Heart right ventricle (tissue), 16 donors: ENCODE measurements around the gene TSPAN17. TPM values are rescaled to one million over a fixed set of nuclear protein-coding genes. Genes with fewer than 3 reads are reported as not detected.

Source experiments
- ATAC-seq, 8 donors: fragments of 200-7000 bp; cut with Tn5 transposase; one replicate each; pipeline ENCODE4 v1.9.1; 2020; ENCODE audit warnings: mild to moderate bottlenecking in 8 of 8, moderate library complexity in 8 of 8, moderate number of reproducible peaks in 1 of 8
- DNase-seq, 2 donors: peaks; one replicate each; pipeline ENCODE4 v3.0.0-alpha.2; 2020
- H3K27ac ChIP-seq, 10 donors: fragments of 200-600 bp; sonication (generic) in 2 of 10; one replicate each; pipeline versions ENCODE4 v1.5.0 to v1.8.0; 2020 to 2022; ENCODE audit warnings: mild to moderate bottlenecking in 3 of 10
- H3K27me3 ChIP-seq, 7 donors: fragments of 200-600 bp; one replicate each; pipeline ENCODE4 v1.8.0; 2021 to 2022; ENCODE audit warnings: mild to moderate bottlenecking in 2 of 7
- H3K36me3 ChIP-seq, 9 donors: fragments of 200-600 bp; sonication (generic) in 1 of 9; one replicate each; pipeline versions ENCODE4 v1.5.0 to v1.8.0; 2020 to 2022; ENCODE audit warnings: mild to moderate bottlenecking in 2 of 9
- H3K4me1 ChIP-seq, 9 donors: fragments of 200-600 bp; sonication (generic) in 1 of 9; one replicate each; pipeline versions ENCODE4 v1.5.0 to v1.8.0; 2020 to 2022; ENCODE audit warnings: mild to moderate bottlenecking in 4 of 9
- H3K4me3 ChIP-seq, 10 donors: fragments of 200-600 bp; sonication (generic) in 2 of 10; one replicate each; pipeline versions ENCODE4 v1.5.0 to v1.8.0; 2020 to 2022; ENCODE audit warnings: mild to moderate bottlenecking in 7 of 10, moderate library complexity in 2 of 10
- H3K9me3 ChIP-seq, 11 donors: fragments of 200-600 bp in 10 of 11; sonication (generic) in 2 of 11; one replicate each; pipeline versions ENCODE4 v1.5.0 to v1.8.0; 2013 to 2022; ENCODE audit warnings: mild to moderate bottlenecking in 2 of 11, control low read depth in 1 of 11, moderate library complexity in 1 of 11
- WGBS, 2 donors: extraction: QIAGEN DNeasy Blood & Tissue Kit; methylation state at CpG; one replicate each; pipeline ENCODE4 v1.1.7; 2013; ENCODE audit warnings: inconsistent platforms in 1 of 2; 5-methylcytosine and 5-hydroxymethylcytosine counted together
- intact Hi-C, 10 donors: fragments of 100-400 bp; cut with DNase I; formaldehyde crosslinking; loops; one replicate each; pipeline versions ENCODE4 v1.11.1 to v1.14.2; 2022
- polyA plus RNA-seq, 2 donors: library from polyadenylated mRNA; stranded (reverse); fragments of 200-250 nt; gene quantifications; one replicate each; pipeline ENCODE4 v1.2.3, GENCODE V29; 2013
- total RNA-seq, 10 donors: library from RNA; stranded (reverse); fragmentation: NEBNext Ultra II Directional in 3 of 10; extraction: Animal tissue kit (Norgen Biotek cat#: 25700) in 3 of 10; gene quantifications; one replicate each; pipeline versions ENCODE4 v1.2.1 to v1.2.4, GENCODE V29; 2021 to 2023
- TF ChIP-seq, protein P1 (sequence below), 9 donors: fragments of 200-600 bp; sonication (generic) in 2 of 9; IDR thresholded peaks; one replicate each; pipeline versions ENCODE4 v1.5.0 to v1.8.0; 2021 to 2022; ENCODE audit warnings: antibody characterized with exemption in 9 of 9, mild to moderate bottlenecking in 5 of 9, moderate library complexity in 1 of 9
- donor health status: Arrhythmogenic right ventricular cardiomyopathy.
- donor health status: ischemic (EF 13 %, LVEDD 7.1; RV severe dilation, severe dysfunction).
- donor health status: healthy with polysubstance abuse.
- donor health status: DM: no; HTN: yes; CAD: no.
- donor health status: DM: no; HTN: no; CAD: no.
- donor health status: ischemic (EF 25% LVEDD 6.9; RV normal size, moderate dysfunction).
- donor health status: ischemic (EF 25% LVEDD 5.7; RV mildly dilated, moderate dysfunction).
- donor health status: healthy.
- donor health status: DM: yes; HTN: yes; CAD: no.
- donor health status: Ischemic cardiomyopathy.
- donor health status: ischemic (EF 35%, LVEDD 5.7; RV mildly dilated, moderate dysfunction).
- donor health status: nonischemic (EF 11% LVEDD 7.7; RV severe dilation, severe dysfunction).
- donor health status: DM: yes; HTN: yes; CAD: no.
- donor health status: PGD.
- donor health status: ischemic (EF 29% LVEDD 5.4; RV normal size, mild dysfunction).
- donor health status: nonischemic (EF 23%, LVEDD 6.1; RV moderate dilation, normal function).

The TSPAN17 gene
- total and polyA plus RNA-seq, 12 donors, result 13.2 to 48.3 (median 27.3) TPM

DNA sequence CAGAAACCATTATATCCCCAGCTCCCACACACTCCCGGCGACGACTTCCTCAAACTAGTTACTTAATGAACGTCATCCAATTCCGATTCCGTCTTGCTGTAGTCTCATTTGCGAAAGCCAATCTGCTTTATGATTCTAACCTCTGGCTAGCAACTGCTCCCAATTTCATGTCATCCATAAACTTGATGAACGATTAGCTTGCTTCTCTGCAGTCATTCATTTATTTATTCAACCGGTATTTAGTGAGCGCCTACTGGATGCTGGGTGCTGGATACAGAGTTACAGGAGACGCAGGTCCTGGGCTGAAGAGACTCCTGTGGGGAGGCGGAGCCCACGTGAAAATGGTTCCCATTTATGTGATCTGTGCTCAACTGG, 46.2 kb downstream of the TSPAN17 start:
- TF ChIP-seq, protein P1, sequence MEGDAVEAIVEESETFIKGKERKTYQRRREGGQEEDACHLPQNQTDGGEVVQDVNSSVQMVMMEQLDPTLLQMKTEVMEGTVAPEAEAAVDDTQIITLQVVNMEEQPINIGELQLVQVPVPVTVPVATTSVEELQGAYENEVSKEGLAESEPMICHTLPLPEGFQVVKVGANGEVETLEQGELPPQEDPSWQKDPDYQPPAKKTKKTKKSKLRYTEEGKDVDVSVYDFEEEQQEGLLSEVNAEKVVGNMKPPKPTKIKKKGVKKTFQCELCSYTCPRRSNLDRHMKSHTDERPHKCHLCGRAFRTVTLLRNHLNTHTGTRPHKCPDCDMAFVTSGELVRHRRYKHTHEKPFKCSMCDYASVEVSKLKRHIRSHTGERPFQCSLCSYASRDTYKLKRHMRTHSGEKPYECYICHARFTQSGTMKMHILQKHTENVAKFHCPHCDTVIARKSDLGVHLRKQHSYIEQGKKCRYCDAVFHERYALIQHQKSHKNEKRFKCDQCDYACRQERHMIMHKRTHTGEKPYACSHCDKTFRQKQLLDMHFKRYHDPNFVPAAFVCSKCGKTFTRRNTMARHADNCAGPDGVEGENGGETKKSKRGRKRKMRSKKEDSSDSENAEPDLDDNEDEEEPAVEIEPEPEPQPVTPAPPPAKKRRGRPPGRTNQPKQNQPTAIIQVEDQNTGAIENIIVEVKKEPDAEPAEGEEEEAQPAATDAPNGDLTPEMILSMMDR (IDR thresholded peaks at IDR 0.05), result no peak
- Histone ChIP-seq H3K4me3 (no peak overlapping the region), H3K36me3 (no peaks in the 10 kb centered on the region), H3K27me3 (peaks cover 0 to 95% (median 80%) of the 10 kb centered on the region in 7 donors), H3K27ac (no peak overlapping the region), H3K4me1 (peaks cover 0 to 18% (median 6%) of the 10 kb centered on the region in 9 donors), H3K9me3 (peaks cover 0 to 3% (median 0%) of the 10 kb centered on the region in 11 donors)
- intact Hi-C loops, result no loop called here
- WGBS, 2 donors, result 44 to 46% methylated on average over 13 of the region's 13 CpGs
- DNase-seq, result no peak
- peak in 1 of 8 donors; percentile 51 for ATAC-seq

DNA sequence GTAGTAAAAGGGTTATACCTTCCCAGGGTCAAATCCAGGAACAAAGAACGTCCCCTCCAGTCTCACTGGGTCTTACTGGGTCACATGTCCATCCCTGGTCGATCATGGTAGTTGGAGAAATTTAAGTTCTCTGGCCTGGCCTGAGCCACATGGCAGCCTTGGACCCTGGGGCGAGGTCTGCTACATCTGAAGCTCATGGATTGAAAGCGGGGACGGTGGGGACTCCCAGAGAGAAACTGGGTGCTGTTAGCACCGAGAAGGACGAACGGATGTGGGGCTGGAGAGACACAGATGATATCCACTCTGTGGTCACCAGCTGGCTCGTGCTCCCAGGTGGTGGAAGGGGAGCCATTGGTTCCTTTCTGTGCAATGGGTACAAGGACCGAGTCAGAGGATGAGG, 46.9 kb downstream of the TSPAN17 start:
- no peak overlapping the region for H3K4me3 ChIP-seq
- DNase-seq (no peak), ATAC-seq (no peak)
- peaks cover 0 to 96% (median 86%) of the 10 kb centered on the region in 7 donors for H3K27me3 ChIP-seq
- TF ChIP-seq, protein P1 (IDR thresholded peaks at IDR 0.05), result no peak
- H3K9me3 ChIP-seq, result peaks cover 0 to 3% (median 0%) of the 10 kb centered on the region in 11 donors
- peaks cover 0 to 18% (median 6%) of the 10 kb centered on the region in 9 donors for H3K4me1 ChIP-seq
- H3K27ac ChIP-seq, result no peak overlapping the region
- H3K36me3 ChIP-seq, result no peaks in the 10 kb centered on the region
- intact Hi-C loops, result no loop called here
- WGBS, 2 donors, result 83 to 84% methylated on average over 10 of the region's 10 CpGs

GRCh38 chr5:176694631-176695030, 47.3 kb downstream of the TSPAN17 start:
- DNase-seq, result no peak
- TF ChIP-seq, protein P1 (IDR thresholded peaks at IDR 0.05), result no peak
- peaks cover 0 to 18% (median 6%) of the 10 kb centered on the region in 9 donors for H3K4me1 ChIP-seq
- WGBS, 2 donors, result 68 to 79% methylated on average over 9 of the region's 9 CpGs
- no peaks in the 10 kb centered on the region for H3K36me3 ChIP-seq
- peaks cover 0 to 3% (median 0%) of the 10 kb centered on the region in 11 donors for H3K9me3 ChIP-seq
- peaks cover 0 to 98% (median 91%) of the 10 kb centered on the region in 7 donors for H3K27me3 ChIP-seq
- no peak overlapping the region for H3K4me3 ChIP-seq
- no peak overlapping the region for H3K27ac ChIP-seq
- ATAC-seq, result peak in 2 of 8 donors; percentile 29 to 43
- intact Hi-C loops, result no loop called here

- intact Hi-C loops, result no loop called here
- WGBS, 2 donors, result 49 to 58% methylated on average over 8 of the region's 8 CpGs
- peaks cover 0 to 98% (median 90%) of the 10 kb centered on the region in 7 donors for H3K27me3 ChIP-seq
These were observed 47.8 kb downstream of the TSPAN17 start for GRCh38 chr5:176695073-176695472.

More at GRCh38 chr5:176695073-176695472, 47.8 kb downstream of the TSPAN17 start:
- ATAC-seq, result peak; percentile 33 to 90 (median 68)
- Histone ChIP-seq H3K36me3 (no peaks in the 10 kb centered on the region), H3K4me3 (no peak overlapping the region), H3K4me1 (peaks cover 0 to 18% (median 6%) of the 10 kb centered on the region in 9 donors), H3K9me3 (peaks cover 0 to 3% (median 0%) of the 10 kb centered on the region in 11 donors), H3K27ac (no peak overlapping the region)
- TF ChIP-seq, protein P1 (IDR thresholded peaks at IDR 0.05), result no peak
- no peak for DNase-seq
